ENCODE data around the gene APLN.

APLN gene

GRCh38 chrX:129651756-129652564, 2.8 kb downstream of the APLN start:
- Histone ChIP-seq H3K4me1 (ENCODE audit: control insufficient read depth, insufficient read depth, low read length) (no peaks in the 10 kb centered on the region), H3K36me3 (ENCODE audit: control insufficient read depth, insufficient read depth, low read length) (no peaks in the 10 kb centered on the region), H3K27me3 (ENCODE audit: control insufficient read depth, insufficient read depth, low read length, poor library complexity, severe bottlenecking) (peaks cover 40% of the 10 kb centered on the region), H3K9me3 (ENCODE audit: control insufficient read depth, low read length) (no peaks in the 10 kb centered on the region), H3K27ac (ENCODE audit: insufficient read depth, low read depth, low read length, poor library complexity, severe bottlenecking) (no peak overlapping the region), H3K4me3 (ENCODE audit: insufficient read depth, low read depth, low read length) (no peak overlapping the region)
- 73 to 82% methylated on average over 13 to 14 of the region's 14 CpGs for WGBS, 2 experiments

- Histone ChIP-seq H3K9me3 (ENCODE audit: control insufficient read depth, low read length) (no peaks in the 10 kb centered on the region), H3K27me3 (ENCODE audit: control insufficient read depth, insufficient read depth, low read length, poor library complexity, severe bottlenecking) (peaks cover 40% of the 10 kb centered on the region), H3K4me1 (ENCODE audit: control insufficient read depth, insufficient read depth, low read length) (no peaks in the 10 kb centered on the region), H3K27ac (ENCODE audit: insufficient read depth, low read depth, low read length, poor library complexity, severe bottlenecking) (no peak overlapping the region), H3K36me3 (ENCODE audit: control insufficient read depth, insufficient read depth, low read length) (no peaks in the 10 kb centered on the region), H3K4me3 (ENCODE audit: insufficient read depth, low read depth, low read length) (no peak overlapping the region)
- 91 to 92% methylated on average over 7 of the region's 7 CpGs for WGBS, 2 experiments
Measured at GRCh38 chrX:129650821-129651510, 3.8 kb downstream of the APLN start.

GRCh38 chrX:129650183-129650689, 4.5 kb downstream of the APLN start:
- Histone ChIP-seq H3K4me1 (ENCODE audit: control insufficient read depth, insufficient read depth, low read length) (no peaks in the 10 kb centered on the region), H3K9me3 (ENCODE audit: control insufficient read depth, low read length) (no peaks in the 10 kb centered on the region), H3K27me3 (ENCODE audit: control insufficient read depth, insufficient read depth, low read length, poor library complexity, severe bottlenecking) (peaks cover 33% of the 10 kb centered on the region), H3K27ac (ENCODE audit: insufficient read depth, low read depth, low read length, poor library complexity, severe bottlenecking) (no peak overlapping the region), H3K36me3 (ENCODE audit: control insufficient read depth, insufficient read depth, low read length) (no peaks in the 10 kb centered on the region), H3K4me3 (ENCODE audit: insufficient read depth, low read depth, low read length) (no peak overlapping the region)
- 83 to 88% methylated on average over 2 of the region's 3 CpGs for WGBS, 2 experiments

- H3K9me3 ChIP-seq (ENCODE audit: control insufficient read depth, low read length): no peaks in the 10 kb centered on the region
- no peaks in the 10 kb centered on the region for H3K36me3 ChIP-seq (ENCODE audit: control insufficient read depth, insufficient read depth, low read length)
- H3K4me1 ChIP-seq (ENCODE audit: control insufficient read depth, insufficient read depth, low read length): no peaks in the 10 kb centered on the region
- H3K4me3 ChIP-seq (ENCODE audit: insufficient read depth, low read depth, low read length): no peak overlapping the region
- 56 to 61% methylated on average over 9 of the region's 9 CpGs for WGBS, 2 experiments
- H3K27ac ChIP-seq (ENCODE audit: insufficient read depth, low read depth, low read length, poor library complexity, severe bottlenecking): no peak overlapping the region
- H3K27me3 ChIP-seq (ENCODE audit: control insufficient read depth, insufficient read depth, low read length, poor library complexity, severe bottlenecking): peaks cover 26% of the 10 kb centered on the region
Measured at GRCh38 chrX:129649268-129650182, 5.2 kb downstream of the APLN start.

- no peak overlapping the region for H3K27ac ChIP-seq (ENCODE audit: insufficient read depth, low read depth, low read length, poor library complexity, severe bottlenecking)
- no peaks in the 10 kb centered on the region for H3K4me1 ChIP-seq (ENCODE audit: control insufficient read depth, insufficient read depth, low read length)
- H3K27me3 ChIP-seq (ENCODE audit: control insufficient read depth, insufficient read depth, low read length, poor library complexity, severe bottlenecking): peaks cover 18% of the 10 kb centered on the region
- H3K9me3 ChIP-seq (ENCODE audit: control insufficient read depth, low read length): no peaks in the 10 kb centered on the region
- H3K4me3 ChIP-seq (ENCODE audit: insufficient read depth, low read depth, low read length): no peak overlapping the region
- no peaks in the 10 kb centered on the region for H3K36me3 ChIP-seq (ENCODE audit: control insufficient read depth, insufficient read depth, low read length)
- 91% methylated on average over 20 of the region's 20 CpGs for WGBS, 2 experiments
Measured at GRCh38 chrX:129648514-129649267, 6.1 kb downstream of the APLN start.

- no peak overlapping the region for H3K4me3 ChIP-seq (ENCODE audit: insufficient read depth, low read depth, low read length)
- H3K4me1 ChIP-seq (ENCODE audit: control insufficient read depth, insufficient read depth, low read length): no peaks in the 10 kb centered on the region
- H3K36me3 ChIP-seq (ENCODE audit: control insufficient read depth, insufficient read depth, low read length): no peaks in the 10 kb centered on the region
- peaks cover 8% of the 10 kb centered on the region for H3K27me3 ChIP-seq (ENCODE audit: control insufficient read depth, insufficient read depth, low read length, poor library complexity, severe bottlenecking)
- H3K27ac ChIP-seq (ENCODE audit: insufficient read depth, low read depth, low read length, poor library complexity, severe bottlenecking): no peak overlapping the region
- H3K9me3 ChIP-seq (ENCODE audit: control insufficient read depth, low read length): no peaks in the 10 kb centered on the region
- WGBS, 2 experiments: 92 to 95% methylated on average over 13 to 14 of the region's 14 CpGs
Measured at GRCh38 chrX:129647418-129648410, 7.0 kb downstream of the APLN start.

GRCh38 chrX:129646566-129647417, 8.0 kb downstream of the APLN start:
- no peaks in the 10 kb centered on the region for H3K27me3 ChIP-seq (ENCODE audit: control insufficient read depth, insufficient read depth, low read length, poor library complexity, severe bottlenecking)
- no peak overlapping the region for H3K27ac ChIP-seq (ENCODE audit: insufficient read depth, low read depth, low read length, poor library complexity, severe bottlenecking)
- WGBS, 2 experiments: 87 to 88% methylated on average over 13 of the region's 13 CpGs
- no peaks in the 10 kb centered on the region for H3K9me3 ChIP-seq (ENCODE audit: control insufficient read depth, low read length)
- no peaks in the 10 kb centered on the region for H3K4me1 ChIP-seq (ENCODE audit: control insufficient read depth, insufficient read depth, low read length)
- no peaks in the 10 kb centered on the region for H3K36me3 ChIP-seq (ENCODE audit: control insufficient read depth, insufficient read depth, low read length)
- no peak overlapping the region for H3K4me3 ChIP-seq (ENCODE audit: insufficient read depth, low read depth, low read length)

- H3K36me3 ChIP-seq (ENCODE audit: control insufficient read depth, insufficient read depth, low read length): no peaks in the 10 kb centered on the region
- WGBS, 2 experiments: 96 to 97% methylated on average over 4 of the region's 4 CpGs
Measured at GRCh38 chrX:129642641-129643040, 12.1 kb downstream of the APLN start.

More at GRCh38 chrX:129642641-129643040, 12.1 kb downstream of the APLN start:
- no peaks in the 10 kb centered on the region for H3K27me3 ChIP-seq (ENCODE audit: control insufficient read depth, insufficient read depth, low read length, poor library complexity, severe bottlenecking)
- H3K4me1 ChIP-seq (ENCODE audit: control insufficient read depth, insufficient read depth, low read length): no peaks in the 10 kb centered on the region
- H3K9me3 ChIP-seq (ENCODE audit: control insufficient read depth, low read length): no peaks in the 10 kb centered on the region
- no peak overlapping the region for H3K4me3 ChIP-seq (ENCODE audit: insufficient read depth, low read depth, low read length)
- H3K27ac ChIP-seq (ENCODE audit: insufficient read depth, low read depth, low read length, poor library complexity, severe bottlenecking): no peak overlapping the region
